H1 (cell line): Measurements from ENCODE around the gene EML1. TPM values are rescaled to one million over a fixed set of nuclear protein-coding genes. Genes with fewer than 3 reads are reported as not detected.

Experiments used
- CTCF ChIP-seq, 3 experiments: IDR thresholded peaks; 1 replicate in 2 of 3; 2 replicates in 1 of 3; pipeline versions ENCODE4 v1.5.1 to v1.6.1; 2011; ENCODE audit warnings: low read length in 3 of 3, mild to moderate bottlenecking in 3 of 3, inconsistent platforms in 2 of 3, low read depth in 1 of 3, moderate library complexity in 1 of 3; ENCODE audit not compliant: insufficient read depth in 1 of 3; ENCODE audit errors: control extremely low read depth in 1 of 3
- FOSL1 ChIP-seq: IDR thresholded peaks from 2 replicates; pipeline ENCODE4 v1.6.1; 2011; ENCODE audit warnings: mild to moderate bottlenecking, low read depth, low read length, moderate library complexity; ENCODE audit not compliant: insufficient read depth
- polyA plus RNA-seq, 7 experiments: library from polyadenylated mRNA; depleted of rRNA in 3 of 7; stranded (reverse) in 5 of 7; unstranded in 2 of 7; fragments of >200 nt in 5 of 7; fragments of 200-250 nt in 2 of 7; gene quantifications; 1 replicate in 5 of 7; 2 replicates in 1 of 7; 4 replicates in 1 of 7; pipeline versions ENCODE4 v1.2.1 to v1.2.3, GENCODE V29; 2011 to 2013; ENCODE audit warnings: missing spikeins in 2 of 7, mixed read lengths in 2 of 7
- total RNA-seq: library from RNA; stranded (reverse); fragmentation: NEBNext Ultra II Directional; extraction: Animal tissue kit (Norgen Biotek cat#: 25700); gene quantifications from 2 replicates; pipeline ENCODE4 v1.2.1, GENCODE V29; 2021

The EML1 gene
- total and polyA plus RNA-seq, 2 of the 8 experiments (the other 6 are each of a cell fraction or from before 2014, with no cell fraction given), result 11.1 to 24.7 TPM

- TF ChIP-seq CTCF (IDR thresholded peaks at IDR 0.05; ENCODE audit: control extremely low read depth in 1 of 3, insufficient read depth in 1 of 3, low read depth in 1 of 3, low read length in 3 of 3) (no peak), FOSL1 (no peak)
These were observed 178.9 kb downstream of the EML1 start (continued) for GRCh38 chr14:99971941-99972747.
